ENCODE measurements around the gene POC1A.

POC1A gene

GRCh38 chr3:52104684-52105640 is 49.3 kb downstream of the POC1A start:
- Histone ChIP-seq H3K9ac (ENCODE audit: low read depth, low read length) (no peak overlapping the region), H3K9me3 (ENCODE audit: control insufficient read depth, insufficient read depth, low read length) (0 out of 2 replicates have a peak, but pooled peaks cover 3% of the 10 kb centered on the region), H3K36me3 (ENCODE audit: insufficient read depth, low read length) (peaks cover 4% of the 10 kb centered on the region; the same call in 1 of the 2 replicates), H3K4me1 (ENCODE audit: insufficient read depth, low read length) (no peaks in the 10 kb centered on the region)

- no peak overlapping the region for H3K9ac ChIP-seq (ENCODE audit: low read depth, low read length)
- 0 out of 2 replicates have a peak, but pooled peaks cover 3% of the 10 kb centered on the region for H3K9me3 ChIP-seq (ENCODE audit: control insufficient read depth, insufficient read depth, low read length)
- peaks cover 4% of the 10 kb centered on the region; the same call in 1 of the 2 replicates for H3K36me3 ChIP-seq (ENCODE audit: insufficient read depth, low read length)
- H3K4me1 ChIP-seq (ENCODE audit: insufficient read depth, low read length), result no peaks in the 10 kb centered on the region
Measured at GRCh38 chr3:52102934-52103333, 51.3 kb downstream of the POC1A start.

- H3K9ac ChIP-seq (ENCODE audit: low read depth, low read length), result no peak overlapping the region
- 0 out of 2 replicates have a peak, but pooled peaks cover 3% of the 10 kb centered on the region for H3K9me3 ChIP-seq (ENCODE audit: control insufficient read depth, insufficient read depth, low read length)
- H3K36me3 ChIP-seq (ENCODE audit: insufficient read depth, low read length), result no peaks in the 10 kb centered on the region; the same call in 1 of the 2 replicates
- H3K4me1 ChIP-seq (ENCODE audit: insufficient read depth, low read length), result no peaks in the 10 kb centered on the region
Measured at GRCh38 chr3:52099001-52099401, 55.2 kb downstream of the POC1A start.

DNA sequence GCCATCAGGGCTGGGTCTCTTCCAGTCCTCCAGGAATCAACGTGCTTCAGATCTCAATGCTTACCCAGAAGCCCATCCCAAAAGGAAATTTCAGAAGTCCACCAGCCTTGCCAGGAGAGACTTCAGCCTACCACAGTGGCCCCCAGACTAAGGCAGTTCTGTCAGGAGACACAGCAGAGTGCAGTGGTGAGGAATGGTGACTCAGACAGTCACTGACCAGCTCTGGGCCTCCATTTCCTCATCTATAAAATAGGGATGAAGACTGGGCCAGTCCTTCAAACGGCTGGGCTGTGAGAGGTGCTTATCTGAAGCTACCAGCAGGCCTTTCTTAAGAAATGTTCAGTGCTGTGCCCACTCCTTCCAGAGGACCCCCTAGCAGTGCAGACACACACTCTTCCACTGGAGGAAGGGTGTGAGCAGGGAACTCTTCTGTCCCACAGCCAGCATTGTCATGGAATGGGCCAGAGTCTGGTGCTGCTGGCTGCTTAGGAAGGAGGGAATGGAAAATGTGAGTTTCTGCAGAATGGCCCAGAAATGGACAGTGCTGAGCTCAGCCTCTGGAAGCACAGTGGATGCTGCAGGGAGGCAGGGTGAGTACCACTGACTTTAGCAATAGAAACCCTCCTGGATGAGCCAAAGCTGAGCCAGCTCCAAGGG is 56.2 kb downstream of the POC1A start:
- Histone ChIP-seq H3K36me3 (ENCODE audit: insufficient read depth, low read length) (no peaks in the 10 kb centered on the region; the same call in 1 of the 2 replicates), H3K9ac (ENCODE audit: low read depth, low read length) (no peak overlapping the region), H3K4me1 (ENCODE audit: insufficient read depth, low read length) (no peaks in the 10 kb centered on the region), H3K9me3 (ENCODE audit: control insufficient read depth, insufficient read depth, low read length) (0 out of 2 replicates have a peak, but pooled peaks cover 3% of the 10 kb centered on the region)

- Histone ChIP-seq H3K9ac (ENCODE audit: low read depth, low read length) (no peak overlapping the region), H3K4me1 (ENCODE audit: insufficient read depth, low read length) (peaks cover 5% of the 10 kb centered on the region; the same call in 1 of the 2 replicates), H3K9me3 (ENCODE audit: control insufficient read depth, insufficient read depth, low read length) (no peaks in the 10 kb centered on the region), H3K36me3 (ENCODE audit: insufficient read depth, low read length) (no peaks in the 10 kb centered on the region; the same call in 1 of the 2 replicates)
Measured at GRCh38 chr3:52095990-52096775, 58.0 kb downstream of the POC1A start.

DNA sequence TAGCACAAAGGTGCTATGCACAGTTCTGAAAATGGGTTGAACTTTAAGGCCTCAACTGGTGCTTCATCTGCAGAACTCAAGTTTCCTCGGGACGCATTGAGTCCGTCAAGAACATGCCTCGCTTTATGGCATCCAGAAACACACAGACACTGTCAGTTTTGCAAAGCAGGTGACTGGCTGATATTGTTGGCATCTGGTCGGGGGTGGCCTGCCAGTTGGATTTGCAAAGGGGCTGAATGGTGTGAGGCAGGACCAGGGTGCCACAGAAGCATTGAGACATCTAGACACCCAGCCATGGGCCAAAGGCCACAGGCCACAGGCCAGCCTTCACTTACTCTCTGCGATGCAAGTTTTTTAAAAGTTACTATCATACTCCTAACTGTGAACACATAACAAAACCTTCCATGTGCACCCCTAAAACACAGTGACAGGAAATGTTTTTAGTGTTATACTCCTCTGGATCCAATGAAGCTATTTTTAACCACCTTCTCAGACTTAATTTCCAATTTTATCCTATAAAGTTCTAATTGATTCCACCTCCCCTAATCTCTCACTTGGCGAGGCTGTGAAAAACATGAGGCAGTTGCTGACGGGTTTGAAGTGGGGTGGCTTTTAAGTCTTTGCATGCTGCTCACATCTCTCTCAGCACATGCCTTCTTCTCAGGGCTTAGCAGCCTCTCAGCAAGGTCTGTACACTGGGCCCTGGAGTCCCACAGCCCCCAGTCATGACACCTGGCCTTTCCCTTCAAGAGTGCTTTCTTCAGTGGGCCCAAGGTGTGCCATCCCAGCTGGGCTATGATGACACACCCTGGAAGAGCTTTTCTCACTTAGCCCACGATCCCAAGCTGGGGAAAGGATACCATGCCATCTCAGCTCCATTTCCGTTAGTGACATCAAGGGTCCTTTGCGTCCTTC is 59.4 kb downstream of the POC1A start:
- H3K4me1 ChIP-seq (ENCODE audit: insufficient read depth, low read length), result peaks cover 15% of the 10 kb centered on the region; the same call in 1 of the 2 replicates
- no peaks in the 10 kb centered on the region; the same call in 1 of the 2 replicates for H3K36me3 ChIP-seq (ENCODE audit: insufficient read depth, low read length)
- no peak overlapping the region for H3K9ac ChIP-seq (ENCODE audit: low read depth, low read length)

GRCh38 chr3:52093756-52094545 is 60.3 kb downstream of the POC1A start:
- no peak overlapping the region for H3K9ac ChIP-seq (ENCODE audit: low read depth, low read length)
- H3K36me3 ChIP-seq (ENCODE audit: insufficient read depth, low read length), result no peaks in the 10 kb centered on the region; the same call in 1 of the 2 replicates

More for the DNA sequence above, 59.4 kb downstream of the POC1A start:
- H3K9me3 ChIP-seq (ENCODE audit: control insufficient read depth, insufficient read depth, low read length), result no peaks in the 10 kb centered on the region

DNA sequence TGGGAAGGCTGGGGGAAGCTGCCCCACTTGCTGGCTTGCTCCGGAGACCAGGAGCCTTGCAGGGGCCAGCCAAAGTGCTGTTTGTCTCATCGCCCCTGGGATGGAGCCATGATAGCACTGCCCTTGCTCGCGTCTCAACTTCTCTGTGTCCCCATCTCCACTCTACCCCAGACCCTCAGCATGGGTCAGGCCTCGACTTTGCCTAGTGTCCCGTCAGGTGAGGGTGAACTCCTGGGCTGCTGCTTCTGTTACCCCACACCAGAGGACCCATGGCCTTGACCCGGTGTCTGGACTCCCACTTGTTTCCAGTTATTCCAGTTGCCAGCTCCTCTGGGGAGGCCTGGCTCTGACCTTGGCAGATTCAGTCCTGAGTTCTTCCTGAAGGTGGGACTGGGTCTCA is 61.3 kb downstream of the POC1A start:
- H3K9me3 ChIP-seq (ENCODE audit: control insufficient read depth, insufficient read depth, low read length), result no peaks in the 10 kb centered on the region
- peaks cover 26% of the 10 kb centered on the region; the same call in 1 of the 2 replicates for H3K4me1 ChIP-seq (ENCODE audit: insufficient read depth, low read length)
- no peak overlapping the region for H3K9ac ChIP-seq (ENCODE audit: low read depth, low read length)
- no peaks in the 10 kb centered on the region; the same call in 1 of the 2 replicates for H3K36me3 ChIP-seq (ENCODE audit: insufficient read depth, low read length)

More at GRCh38 chr3:52093756-52094545, 60.3 kb downstream of the POC1A start:
- H3K9me3 ChIP-seq (ENCODE audit: control insufficient read depth, insufficient read depth, low read length), result no peaks in the 10 kb centered on the region
- H3K4me1 ChIP-seq (ENCODE audit: insufficient read depth, low read length), result peaks cover 24% of the 10 kb centered on the region; the same call in 1 of the 2 replicates

- H3K9ac ChIP-seq (ENCODE audit: low read depth, low read length), result no peak overlapping the region
- H3K36me3 ChIP-seq (ENCODE audit: insufficient read depth, low read length), result no peaks in the 10 kb centered on the region; the same call in 1 of the 2 replicates
- no peaks in the 10 kb centered on the region for H3K9me3 ChIP-seq (ENCODE audit: control insufficient read depth, insufficient read depth, low read length)
- H3K4me1 ChIP-seq (ENCODE audit: insufficient read depth, low read length), result peaks cover 26% of the 10 kb centered on the region; the same call in 1 of the 2 replicates
Measured at GRCh38 chr3:52092271-52092660, 62.0 kb downstream of the POC1A start.

DNA sequence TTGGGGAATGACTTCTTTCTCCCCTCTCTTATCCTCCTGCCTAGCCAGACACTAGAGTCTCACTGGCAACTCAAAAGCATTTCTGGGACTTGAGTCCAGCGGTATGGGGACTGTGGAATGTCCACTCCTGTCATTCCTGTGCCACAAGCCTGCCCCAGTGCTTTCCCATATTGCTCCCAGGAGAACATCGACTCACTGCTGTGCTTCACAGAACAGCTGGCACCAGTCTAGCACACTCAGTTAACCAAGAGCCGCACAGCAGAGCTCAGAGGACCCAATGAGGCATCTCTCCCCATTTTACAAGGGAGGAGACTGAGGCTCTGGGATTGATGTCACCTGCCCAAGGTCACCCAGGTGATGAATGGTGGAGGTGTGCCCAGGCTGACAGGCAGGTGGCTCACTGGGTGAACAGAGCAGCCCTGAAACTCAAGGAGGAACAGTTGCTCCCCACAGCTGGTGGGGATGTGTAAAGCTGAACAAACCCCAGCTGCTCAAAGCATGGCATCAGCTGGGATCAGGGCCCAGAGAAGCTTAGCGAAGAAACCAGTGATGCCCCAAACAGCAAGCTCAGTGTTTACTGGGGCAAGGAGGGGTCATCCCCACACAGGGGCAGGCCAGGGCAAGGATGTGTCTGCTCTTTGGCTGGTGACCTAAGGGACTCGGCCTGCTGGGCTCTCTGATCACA is 62.5 kb downstream of the POC1A start:
- Histone ChIP-seq H3K9ac (ENCODE audit: low read depth, low read length) (no peak overlapping the region), H3K4me1 (ENCODE audit: insufficient read depth, low read length) (peaks cover 26% of the 10 kb centered on the region; the same call in 1 of the 2 replicates), H3K36me3 (ENCODE audit: insufficient read depth, low read length) (no peaks in the 10 kb centered on the region; the same call in 1 of the 2 replicates), H3K9me3 (ENCODE audit: control insufficient read depth, insufficient read depth, low read length) (no peaks in the 10 kb centered on the region)

- H3K9me3 ChIP-seq (ENCODE audit: control insufficient read depth, insufficient read depth, low read length), result no peaks in the 10 kb centered on the region
- no peak overlapping the region for H3K9ac ChIP-seq (ENCODE audit: low read depth, low read length)
- no peaks in the 10 kb centered on the region; the same call in 1 of the 2 replicates for H3K36me3 ChIP-seq (ENCODE audit: insufficient read depth, low read length)
- peaks cover 26% of the 10 kb centered on the region; the same call in 1 of the 2 replicates for H3K4me1 ChIP-seq (ENCODE audit: insufficient read depth, low read length)
Measured at GRCh38 chr3:52090933-52091468, 63.2 kb downstream of the POC1A start.
